ENCODE data around the gene KCNAB3.

KCNAB3 gene

DNA sequence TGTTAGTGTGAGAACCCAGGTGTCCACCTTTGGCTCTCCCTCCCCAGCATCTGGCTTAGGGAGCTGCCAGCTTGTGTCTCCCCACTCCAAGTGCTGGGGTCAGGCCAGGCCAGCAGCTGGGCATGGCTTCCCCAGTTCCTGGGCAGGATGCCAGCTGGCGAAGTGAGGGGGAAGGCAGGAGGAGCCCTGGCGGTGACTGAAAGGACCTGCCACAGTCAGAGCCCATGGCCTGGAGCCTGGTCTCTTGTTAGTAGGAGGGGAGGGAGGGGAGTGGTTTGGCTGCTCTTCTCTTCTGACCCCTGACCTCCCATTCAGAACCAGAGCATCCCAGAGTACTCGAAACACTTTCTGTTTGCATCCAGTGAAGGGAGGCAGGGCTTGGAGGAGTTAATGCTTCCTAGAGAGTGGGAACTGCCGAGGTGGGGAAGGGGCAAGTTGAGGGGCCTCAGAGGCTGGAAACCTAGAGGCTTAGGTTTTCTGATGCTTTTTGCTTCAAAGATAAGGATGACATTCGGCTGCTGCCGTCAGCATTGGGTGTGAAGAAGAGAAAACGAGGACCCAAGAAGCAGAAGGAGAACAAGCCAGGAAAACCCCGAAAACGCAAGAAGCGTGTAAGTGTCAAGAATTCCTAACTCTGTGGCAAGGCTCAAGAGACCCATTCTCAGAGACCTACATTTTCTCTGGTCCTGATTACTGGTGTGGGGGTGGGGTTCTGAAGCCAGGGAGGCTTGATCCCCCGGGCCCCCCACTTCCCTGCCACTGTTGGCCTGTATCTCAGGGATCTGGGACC is 40.3 kb downstream of the KCNAB3 start:
- ChIA-PET POLR2A (no interaction called here), CTCF (no interaction called here)
- no peak for TF ChIP-seq LEF1 (IDR thresholded peaks at IDR 0.05; ENCODE audit: borderline replicate concordance)
- TF ChIP-seq, protein P1, sequence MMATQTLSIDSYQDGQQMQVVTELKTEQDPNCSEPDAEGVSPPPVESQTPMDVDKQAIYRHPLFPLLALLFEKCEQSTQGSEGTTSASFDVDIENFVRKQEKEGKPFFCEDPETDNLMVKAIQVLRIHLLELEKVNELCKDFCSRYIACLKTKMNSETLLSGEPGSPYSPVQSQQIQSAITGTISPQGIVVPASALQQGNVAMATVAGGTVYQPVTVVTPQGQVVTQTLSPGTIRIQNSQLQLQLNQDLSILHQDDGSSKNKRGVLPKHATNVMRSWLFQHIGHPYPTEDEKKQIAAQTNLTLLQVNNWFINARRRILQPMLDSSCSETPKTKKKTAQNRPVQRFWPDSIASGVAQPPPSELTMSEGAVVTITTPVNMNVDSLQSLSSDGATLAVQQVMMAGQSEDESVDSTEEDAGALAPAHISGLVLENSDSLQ (IDR thresholded peaks at IDR 0.05), result no peak
- peak; percentile 26 for DNase-seq (ENCODE audit: extremely low spot score)

DNA sequence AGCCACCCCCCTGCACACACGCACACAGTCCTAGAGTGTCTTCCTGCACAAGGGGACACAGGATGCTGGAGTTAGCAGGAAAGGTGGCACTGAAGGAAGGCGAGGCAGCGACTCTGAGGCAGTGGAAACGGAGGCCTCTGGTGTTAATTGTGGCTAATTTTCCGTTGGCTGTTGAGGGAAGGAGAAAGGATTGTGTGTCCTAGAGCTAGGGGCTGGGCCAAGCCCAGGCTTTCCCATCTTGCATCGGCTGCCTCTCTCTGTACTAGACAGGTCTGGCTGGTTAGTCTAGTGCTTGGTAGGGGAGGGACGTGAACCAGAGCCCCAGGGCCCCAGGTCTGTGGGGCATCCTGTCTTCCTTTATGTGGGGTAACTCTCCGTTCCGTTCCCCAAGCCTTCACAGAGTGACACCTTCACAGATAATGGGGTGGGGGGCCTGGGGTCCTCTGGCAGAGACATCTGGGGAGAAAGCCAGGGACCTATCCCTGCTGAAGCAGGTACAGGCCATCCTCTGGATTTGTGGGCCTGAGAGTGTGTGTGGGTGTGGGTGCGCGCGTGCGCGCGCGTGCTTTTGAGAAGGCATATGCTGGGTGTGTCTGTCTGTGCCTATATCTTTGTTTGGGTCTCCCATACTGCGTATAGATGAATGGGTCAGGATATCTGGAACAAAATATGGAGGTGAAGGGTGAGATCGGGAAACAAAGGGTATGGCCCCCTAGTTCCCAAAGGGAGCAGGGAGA is 41.3 kb downstream of the KCNAB3 start, which contains the start of gene CHD3:
CHD3 (plus strand) TSS at position 606 of the 737 bp plus-strand sequence. CDS start 212 bp downstream, outside the sequence.
- DNase-seq (ENCODE audit: extremely low spot score), result no peak
- ChIA-PET POLR2A (interaction anchor here (0.8 kb wide), 1 partner anchor 31 kb away, joined by 3 read pairs; the partner anchor contains the start of gene NAA38), CTCF (no interaction called here)

DNA sequence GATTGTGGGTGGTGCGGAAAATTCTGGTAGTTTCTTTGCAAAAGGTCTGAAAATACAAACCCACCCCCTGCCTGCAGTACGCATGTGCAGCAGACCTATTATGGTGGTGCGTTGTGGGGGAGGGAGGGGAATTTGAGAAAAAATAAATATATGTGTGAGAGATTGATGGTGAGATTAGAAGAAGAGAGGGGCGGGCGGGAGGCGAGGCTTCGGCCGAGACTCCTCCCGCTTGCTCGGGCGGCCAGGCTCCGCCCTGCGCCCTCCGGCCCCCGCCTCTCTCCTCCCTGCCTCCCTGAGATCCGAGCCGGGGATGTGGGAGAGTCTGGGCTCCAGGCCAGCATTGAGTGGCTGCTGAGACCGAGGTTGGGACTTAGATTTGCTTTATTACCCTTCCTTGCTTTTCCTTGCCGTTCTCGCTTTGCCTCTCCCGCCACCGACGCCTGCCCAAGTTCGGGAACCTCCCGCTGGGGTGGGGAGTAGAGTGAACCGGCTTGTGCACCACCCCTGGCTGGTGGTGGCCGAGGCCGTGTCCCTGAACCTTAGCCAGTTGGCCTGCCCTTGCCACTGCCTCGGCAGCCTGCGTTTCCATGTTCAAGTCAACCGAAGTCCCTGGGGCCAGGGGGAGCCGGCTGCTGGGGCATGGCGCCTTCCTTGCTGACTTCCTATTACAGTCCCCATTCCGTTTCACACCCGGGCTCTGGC is 42.0 kb downstream of the KCNAB3 start:
- POLR2A ChIA-PET, result no interaction called here
- TF ChIP-seq, protein P1 (IDR thresholded peaks at IDR 0.05), result peak; percentile 72
- TF ChIP-seq HDGF (IDR thresholded peaks at IDR 0.05; ENCODE audit: borderline replicate concordance) (0 out of 2 replicates have a peak, but pooled peaks have one; percentile 64), CTBP1 (IDR thresholded peaks at IDR 0.05; ENCODE audit: borderline replicate concordance) (no peak), L3MBTL2 (conservative IDR thresholded peaks at IDR 0.05) (0 out of 2 replicates have a peak, but pooled peaks have one; percentile 12)
- CTCF ChIA-PET, result no interaction called here

More for the DNA sequence above, 41.3 kb downstream of the KCNAB3 start, which contains the start of gene CHD3:
- TF ChIP-seq L3MBTL2 (conservative IDR thresholded peaks at IDR 0.05) (no peak), FOXM1 (IDR thresholded peaks at IDR 0.05; ENCODE audit: borderline replicate concordance) (no peak), ZNF384 (IDR thresholded peaks at IDR 0.05) (no peak), FOXA1 (IDR thresholded peaks at IDR 0.05) (no peak), BHLHE40 (IDR thresholded peaks at IDR 0.05; ENCODE audit: borderline replicate concordance) (no peak), CTBP1 (IDR thresholded peaks at IDR 0.05; ENCODE audit: borderline replicate concordance) (no peak), SUZ12 (IDR thresholded peaks at IDR 0.05) (no peak), LEF1 (IDR thresholded peaks at IDR 0.05; ENCODE audit: borderline replicate concordance) (no peak), ELF4 (IDR thresholded peaks at IDR 0.05) (no peak), NFRKB (IDR thresholded peaks at IDR 0.05) (no peak)
- TF ChIP-seq, protein P1 (IDR thresholded peaks at IDR 0.05), result no peak

DNA sequence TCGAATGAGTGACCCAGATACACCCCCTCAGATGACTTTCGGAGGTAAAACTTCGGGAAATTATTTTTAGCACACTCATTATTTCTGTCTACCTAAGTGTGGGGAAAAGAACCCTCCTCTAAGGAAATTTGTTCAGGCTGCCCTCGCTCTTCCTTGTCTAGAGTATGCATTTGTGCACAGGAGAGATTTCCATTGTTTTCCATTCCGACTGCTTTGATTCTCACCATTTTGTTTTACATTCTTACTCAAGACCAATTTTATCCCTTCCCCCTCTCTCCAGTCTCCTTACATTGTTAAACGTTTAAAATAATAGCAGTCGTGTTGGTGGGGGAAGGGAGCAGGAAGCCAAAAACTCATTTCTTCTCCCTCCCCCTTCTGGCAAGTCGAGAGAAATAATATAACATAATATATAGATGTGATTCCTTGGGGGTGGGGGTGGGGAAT is 42.6 kb downstream of the KCNAB3 start:
- CTCF ChIA-PET, result no interaction called here
- no peak for DNase-seq (ENCODE audit: extremely low spot score)
- POLR2A ChIA-PET, result no interaction called here
- TF ChIP-seq SP1 (IDR thresholded peaks at IDR 0.05) (no peak), CTBP1 (IDR thresholded peaks at IDR 0.05; ENCODE audit: borderline replicate concordance) (no peak), BHLHE40 (IDR thresholded peaks at IDR 0.05; ENCODE audit: borderline replicate concordance) (no peak), HDGF (IDR thresholded peaks at IDR 0.05; ENCODE audit: borderline replicate concordance) (no peak), FOXA1 (IDR thresholded peaks at IDR 0.05) (no peak), LEF1 (IDR thresholded peaks at IDR 0.05; ENCODE audit: borderline replicate concordance) (no peak)
- TF ChIP-seq, protein P1 (IDR thresholded peaks at IDR 0.05), result no peak

More for the DNA sequence above, 42.0 kb downstream of the KCNAB3 start:
- peak; percentile 93 for DNase-seq (ENCODE audit: extremely low spot score)

DNA sequence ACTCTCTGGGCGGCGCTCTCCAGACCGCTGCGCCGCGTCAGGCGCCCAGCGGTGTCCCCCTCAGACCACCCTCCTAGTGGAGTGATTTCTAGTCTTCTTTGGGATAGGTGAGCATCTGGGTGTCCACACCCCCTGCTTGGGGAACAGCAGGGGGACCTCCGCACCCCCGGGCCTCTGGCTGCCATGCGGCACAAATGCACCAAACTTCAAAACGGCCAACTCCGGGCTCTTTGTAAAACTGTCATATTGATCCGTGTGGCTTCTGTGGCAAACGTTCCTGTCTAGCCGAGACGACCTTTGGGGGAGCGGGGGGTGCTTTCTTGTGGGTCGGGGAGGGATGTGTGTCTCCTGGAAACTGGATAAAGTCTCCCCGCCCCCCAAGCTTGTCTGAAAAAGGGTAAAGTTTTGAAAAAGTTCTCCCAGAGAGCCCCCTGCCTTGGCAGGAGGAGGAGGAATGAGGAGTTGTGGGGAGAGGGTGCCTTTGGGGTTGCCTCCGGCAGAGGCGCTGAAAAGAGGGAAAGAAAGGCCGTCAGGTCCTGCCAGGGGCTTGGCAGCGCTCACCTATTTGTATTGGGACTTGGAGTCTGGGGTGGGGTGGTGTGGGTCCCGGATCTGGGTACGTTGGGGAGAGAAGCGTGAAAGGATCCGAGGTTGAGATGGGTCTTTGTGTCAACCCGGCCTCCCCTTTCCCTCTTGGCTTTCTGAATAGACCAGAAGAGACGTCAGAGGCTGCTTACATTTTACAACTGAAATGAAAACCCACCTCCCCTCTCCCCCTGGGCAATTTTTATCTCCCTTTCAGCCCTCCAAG is 43.2 kb downstream of the KCNAB3 start:
- peak; percentile 27 for DNase-seq (ENCODE audit: extremely low spot score)
- POLR2A ChIA-PET, result interaction anchor here (0.9 to 1.7 kb wide), 6 partner anchors 12 to 200 kb away, joined by 3 to 8 read pairs (median 6); partner anchors contain the start of genes CNTROB, CYB5D1, NAA38 and TRAPPC1
- CTCF ChIA-PET, result interaction anchor here (0.8 kb wide), 1 partner anchor 12 kb away, joined by 3 read pairs; no protein-coding TSS in a partner anchor
- TF ChIP-seq ARNT (IDR thresholded peaks at IDR 0.05), result no peak
- TF ChIP-seq CTBP1 (IDR thresholded peaks at IDR 0.05; ENCODE audit: borderline replicate concordance), result peak; percentile 26; the same call in 1 of the 2 replicates

All from HEK293T (cell line).